DND-41 (cell line): ENCODE results near the gene TBC1D5.

ENCODE experiments used
- EZH2 ChIP-seq: IDR thresholded peaks from 3 replicates; pipeline ENCODE4 v1.6.1; 2012; ENCODE audit warnings: borderline replicate concordance, low read depth, mild to moderate bottlenecking, moderate library complexity, low read length, inconsistent platforms; ENCODE audit not compliant: severe bottlenecking
- TF ChIP-seq, protein P1 (sequence below): IDR thresholded peaks from 2 replicates; pipeline ENCODE4 v1.5.1; 2012; ENCODE audit warnings: borderline replicate concordance, low read length, moderate library complexity, mild to moderate bottlenecking; ENCODE audit not compliant: poor library complexity, severe bottlenecking; ENCODE audit errors: extremely low read depth

DNA sequence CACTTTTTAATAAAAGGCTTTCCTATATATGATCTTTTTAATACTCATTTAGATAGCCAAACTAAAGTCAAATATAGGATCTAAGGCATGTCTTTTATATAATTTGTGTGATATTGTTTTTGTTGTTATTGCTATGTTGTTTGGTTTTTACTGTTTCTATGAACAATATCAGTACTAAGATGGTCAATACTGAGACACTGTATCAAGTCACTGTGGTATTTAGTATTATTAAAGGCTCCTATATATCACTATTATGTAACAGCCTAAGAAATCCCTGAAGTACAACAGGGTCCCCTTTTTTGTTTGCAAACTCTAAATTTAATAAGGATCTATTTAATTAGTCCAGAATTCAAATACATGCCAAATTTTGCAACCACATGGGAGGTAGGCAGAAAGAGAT lies 61.9 kb downstream of the TBC1D5 start:
- TF ChIP-seq, protein P1, sequence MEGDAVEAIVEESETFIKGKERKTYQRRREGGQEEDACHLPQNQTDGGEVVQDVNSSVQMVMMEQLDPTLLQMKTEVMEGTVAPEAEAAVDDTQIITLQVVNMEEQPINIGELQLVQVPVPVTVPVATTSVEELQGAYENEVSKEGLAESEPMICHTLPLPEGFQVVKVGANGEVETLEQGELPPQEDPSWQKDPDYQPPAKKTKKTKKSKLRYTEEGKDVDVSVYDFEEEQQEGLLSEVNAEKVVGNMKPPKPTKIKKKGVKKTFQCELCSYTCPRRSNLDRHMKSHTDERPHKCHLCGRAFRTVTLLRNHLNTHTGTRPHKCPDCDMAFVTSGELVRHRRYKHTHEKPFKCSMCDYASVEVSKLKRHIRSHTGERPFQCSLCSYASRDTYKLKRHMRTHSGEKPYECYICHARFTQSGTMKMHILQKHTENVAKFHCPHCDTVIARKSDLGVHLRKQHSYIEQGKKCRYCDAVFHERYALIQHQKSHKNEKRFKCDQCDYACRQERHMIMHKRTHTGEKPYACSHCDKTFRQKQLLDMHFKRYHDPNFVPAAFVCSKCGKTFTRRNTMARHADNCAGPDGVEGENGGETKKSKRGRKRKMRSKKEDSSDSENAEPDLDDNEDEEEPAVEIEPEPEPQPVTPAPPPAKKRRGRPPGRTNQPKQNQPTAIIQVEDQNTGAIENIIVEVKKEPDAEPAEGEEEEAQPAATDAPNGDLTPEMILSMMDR: no peak
- no peak for TF ChIP-seq EZH2
